ENCODE measurements around the gene EPB41L4A. TPM values are rescaled to one million over a fixed set of nuclear protein-coding genes. Genes with fewer than 3 reads are reported as not detected.

EPB41L4A gene
- total and polyA plus RNA-seq, 2 donors from 2014 or later: 10.2 to 39.0 TPM

DNA sequence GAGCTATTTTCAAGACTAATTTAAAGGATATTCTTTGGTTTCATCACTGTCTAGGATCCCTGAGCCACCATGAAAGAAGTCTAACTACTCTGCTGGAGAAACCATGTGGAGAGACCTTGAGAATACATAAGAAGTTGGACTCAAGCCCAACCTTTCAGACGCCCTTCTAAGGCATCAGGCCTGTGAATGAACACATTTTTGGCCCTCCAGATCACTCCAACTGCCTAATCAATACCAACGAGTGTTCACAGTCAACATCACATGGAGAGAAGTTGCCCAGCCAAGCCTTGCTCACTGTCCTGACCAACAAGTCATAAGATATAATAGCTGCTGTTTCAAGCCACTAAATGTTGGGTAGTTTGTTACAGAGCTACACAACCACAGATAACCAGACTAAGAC lies 100.7 kb downstream of the EPB41L4A start:
- TF ChIP-seq, protein P1, sequence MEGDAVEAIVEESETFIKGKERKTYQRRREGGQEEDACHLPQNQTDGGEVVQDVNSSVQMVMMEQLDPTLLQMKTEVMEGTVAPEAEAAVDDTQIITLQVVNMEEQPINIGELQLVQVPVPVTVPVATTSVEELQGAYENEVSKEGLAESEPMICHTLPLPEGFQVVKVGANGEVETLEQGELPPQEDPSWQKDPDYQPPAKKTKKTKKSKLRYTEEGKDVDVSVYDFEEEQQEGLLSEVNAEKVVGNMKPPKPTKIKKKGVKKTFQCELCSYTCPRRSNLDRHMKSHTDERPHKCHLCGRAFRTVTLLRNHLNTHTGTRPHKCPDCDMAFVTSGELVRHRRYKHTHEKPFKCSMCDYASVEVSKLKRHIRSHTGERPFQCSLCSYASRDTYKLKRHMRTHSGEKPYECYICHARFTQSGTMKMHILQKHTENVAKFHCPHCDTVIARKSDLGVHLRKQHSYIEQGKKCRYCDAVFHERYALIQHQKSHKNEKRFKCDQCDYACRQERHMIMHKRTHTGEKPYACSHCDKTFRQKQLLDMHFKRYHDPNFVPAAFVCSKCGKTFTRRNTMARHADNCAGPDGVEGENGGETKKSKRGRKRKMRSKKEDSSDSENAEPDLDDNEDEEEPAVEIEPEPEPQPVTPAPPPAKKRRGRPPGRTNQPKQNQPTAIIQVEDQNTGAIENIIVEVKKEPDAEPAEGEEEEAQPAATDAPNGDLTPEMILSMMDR (IDR thresholded peaks at IDR 0.05; ENCODE audit: borderline replicate concordance, extremely low read depth, insufficient read depth): no peak
- Histone ChIP-seq H3K4me1 (ENCODE audit: control insufficient read depth in 2 of 3, insufficient read depth in 2 of 3, low read depth in 1 of 3, low read length in 3 of 3) (peaks cover 0 to 3% (median 0%) of the 10 kb centered on the region in 3 donors), H3K36me3 (ENCODE audit: control insufficient read depth in 2 of 3, insufficient read depth in 3 of 3, low read length in 3 of 3) (no peaks in the 10 kb centered on the region), H3K9me3 (ENCODE audit: control insufficient read depth in 2 of 3, insufficient read depth in 1 of 3, low read length in 3 of 3) (no peaks in the 10 kb centered on the region), H3K27me3 (ENCODE audit: control insufficient read depth, insufficient read depth, low read length) (no peaks in the 10 kb centered on the region), H3K9ac (ENCODE audit: low read length in 3 of 3) (no peak overlapping the region), H3K4me3 (ENCODE audit: low read length in 3 of 3) (no peak overlapping the region), H3K27ac (ENCODE audit: low read depth in 2 of 2, low read length in 2 of 2) (no peak overlapping the region)
- intact Hi-C loops (cut with DNase I): no loop called here
- DNase-seq (no peak), FAIRE-seq (no peak)

DNA sequence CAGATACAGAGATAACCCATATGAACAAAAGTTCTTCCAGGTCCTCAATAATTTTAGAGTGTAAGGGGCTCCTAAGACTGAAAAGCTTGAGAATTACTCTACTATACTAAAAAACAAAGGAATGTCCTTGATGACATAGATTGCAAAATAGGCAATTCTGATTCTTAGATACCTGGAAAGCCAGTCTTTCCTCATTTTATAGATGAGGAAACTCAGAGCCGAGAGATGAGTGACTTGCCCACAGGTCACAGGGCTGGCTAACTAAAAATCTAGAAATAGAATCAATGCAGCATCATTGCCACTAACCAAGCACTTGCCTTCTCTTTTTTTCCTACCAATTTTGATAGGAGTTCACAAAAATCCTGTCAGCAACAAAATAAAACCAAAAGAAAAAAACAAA lies 101.2 kb downstream of the EPB41L4A start:
- no peak overlapping the region for H3K9ac ChIP-seq (ENCODE audit: low read length in 3 of 3)
- H3K27ac ChIP-seq (ENCODE audit: low read depth in 2 of 2, low read length in 2 of 2): no peak overlapping the region
- H3K9me3 ChIP-seq (ENCODE audit: control insufficient read depth in 2 of 3, insufficient read depth in 1 of 3, low read length in 3 of 3): no peaks in the 10 kb centered on the region
- peaks cover 0 to 3% (median 0%) of the 10 kb centered on the region in 3 donors for H3K4me1 ChIP-seq (ENCODE audit: control insufficient read depth in 2 of 3, insufficient read depth in 2 of 3, low read depth in 1 of 3, low read length in 3 of 3)
- no peaks in the 10 kb centered on the region for H3K36me3 ChIP-seq (ENCODE audit: control insufficient read depth in 2 of 3, insufficient read depth in 3 of 3, low read length in 3 of 3)
- H3K27me3 ChIP-seq (ENCODE audit: control insufficient read depth, insufficient read depth, low read length): no peaks in the 10 kb centered on the region
- TF ChIP-seq, protein P1 (IDR thresholded peaks at IDR 0.05; ENCODE audit: borderline replicate concordance, extremely low read depth, insufficient read depth): no peak
- no peak for FAIRE-seq
- no peak overlapping the region for H3K4me3 ChIP-seq (ENCODE audit: low read length in 3 of 3)
- intact Hi-C loops (cut with DNase I): no loop called here
- no peak for DNase-seq

DNA sequence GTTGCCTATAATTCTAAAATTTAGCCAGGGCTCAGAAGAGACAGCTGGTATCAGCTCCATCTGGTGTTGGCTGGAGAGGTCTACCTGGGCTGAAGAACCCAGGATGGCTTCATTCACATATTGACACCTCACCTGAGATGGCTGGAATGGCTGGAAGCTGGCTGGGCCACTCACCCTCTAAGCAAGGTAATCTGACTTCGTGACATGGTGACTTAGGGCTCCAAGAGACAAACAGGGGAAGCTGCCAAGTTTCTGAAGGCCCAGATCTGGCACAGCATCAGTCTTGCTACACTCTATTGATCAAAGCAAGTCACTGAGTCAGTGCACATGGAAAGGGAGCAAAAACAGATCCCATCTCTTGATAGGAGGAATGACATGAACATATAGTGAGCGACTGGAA lies 102.3 kb downstream of the EPB41L4A start:
- no peak overlapping the region for H3K27ac ChIP-seq (ENCODE audit: low read depth in 2 of 2, low read length in 2 of 2)
- TF ChIP-seq, protein P1 (IDR thresholded peaks at IDR 0.05; ENCODE audit: borderline replicate concordance, extremely low read depth, insufficient read depth): no peak
- H3K9me3 ChIP-seq (ENCODE audit: control insufficient read depth in 2 of 3, insufficient read depth in 1 of 3, low read length in 3 of 3): no peaks in the 10 kb centered on the region
- no peak overlapping the region for H3K9ac ChIP-seq (ENCODE audit: low read length in 3 of 3)
- peaks cover 0 to 3% (median 0%) of the 10 kb centered on the region in 3 donors for H3K4me1 ChIP-seq (ENCODE audit: control insufficient read depth in 2 of 3, insufficient read depth in 2 of 3, low read depth in 1 of 3, low read length in 3 of 3)
- intact Hi-C loops (cut with DNase I): no loop called here
- no peak for DNase-seq
- H3K4me3 ChIP-seq (ENCODE audit: low read length in 3 of 3): no peak overlapping the region
- FAIRE-seq: no peak
- no peaks in the 10 kb centered on the region for H3K36me3 ChIP-seq (ENCODE audit: control insufficient read depth in 2 of 3, insufficient read depth in 3 of 3, low read length in 3 of 3)
- H3K27me3 ChIP-seq (ENCODE audit: control insufficient read depth, insufficient read depth, low read length): no peaks in the 10 kb centered on the region

DNA sequence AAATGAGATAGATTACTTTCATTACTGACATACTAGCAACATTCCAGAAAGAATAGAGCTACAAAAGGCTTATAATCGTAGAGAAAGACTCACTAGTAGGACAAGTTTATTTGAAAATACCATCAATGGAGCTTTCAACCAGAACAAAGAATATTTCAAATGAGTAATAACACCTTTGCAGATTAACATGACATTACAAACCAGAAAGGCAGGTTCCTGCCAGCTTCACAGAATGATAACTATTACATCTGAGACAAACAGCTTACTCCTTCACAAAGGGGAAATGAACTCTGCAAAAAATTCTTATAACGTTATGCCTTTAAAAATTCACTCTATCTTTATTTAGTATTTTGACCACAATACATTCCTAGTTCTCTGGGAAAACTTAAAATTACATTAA lies 103.1 kb downstream of the EPB41L4A start:
- H3K9ac ChIP-seq (ENCODE audit: low read length in 3 of 3): no peak overlapping the region
- H3K27me3 ChIP-seq (ENCODE audit: control insufficient read depth, insufficient read depth, low read length): no peaks in the 10 kb centered on the region
- peaks cover 0 to 3% (median 0%) of the 10 kb centered on the region in 3 donors for H3K4me1 ChIP-seq (ENCODE audit: control insufficient read depth in 2 of 3, insufficient read depth in 2 of 3, low read depth in 1 of 3, low read length in 3 of 3)
- intact Hi-C loops (cut with DNase I): no loop called here
- H3K27ac ChIP-seq (ENCODE audit: low read depth in 2 of 2, low read length in 2 of 2): no peak overlapping the region
- no peak overlapping the region for H3K4me3 ChIP-seq (ENCODE audit: low read length in 3 of 3)
- FAIRE-seq (no peak), DNase-seq (peak in 1 of 5 donors; percentile 16)
- no peaks in the 10 kb centered on the region for H3K9me3 ChIP-seq (ENCODE audit: control insufficient read depth in 2 of 3, insufficient read depth in 1 of 3, low read length in 3 of 3)
- H3K36me3 ChIP-seq (ENCODE audit: control insufficient read depth in 2 of 3, insufficient read depth in 3 of 3, low read length in 3 of 3): no peaks in the 10 kb centered on the region
- TF ChIP-seq, protein P1 (IDR thresholded peaks at IDR 0.05; ENCODE audit: borderline replicate concordance, extremely low read depth, insufficient read depth): no peak
